ENCODE data around the gene CTIF.
A peak's percentile ranks its signal among the peaks of the same experiment; 100 is the strongest.

The CTIF gene

DNA sequence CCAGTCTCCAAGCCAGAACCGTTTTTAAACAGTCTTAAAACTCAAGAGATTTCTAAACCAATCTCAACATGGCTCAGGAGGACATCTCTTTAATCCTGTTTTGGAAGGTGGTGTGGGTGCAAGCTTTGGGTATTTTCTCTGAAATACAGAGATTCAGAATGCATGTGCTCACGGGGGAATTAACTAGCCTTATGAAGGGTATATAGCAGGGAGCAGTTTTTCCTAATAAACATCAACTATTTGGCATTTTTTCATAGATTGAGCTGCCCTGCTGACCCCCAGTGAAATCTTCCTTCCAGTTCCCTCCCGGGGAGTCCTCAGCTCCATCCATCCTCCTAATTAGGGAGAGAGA is 289.3 kb downstream of the CTIF start:
- DNase-seq: no peak

DNA sequence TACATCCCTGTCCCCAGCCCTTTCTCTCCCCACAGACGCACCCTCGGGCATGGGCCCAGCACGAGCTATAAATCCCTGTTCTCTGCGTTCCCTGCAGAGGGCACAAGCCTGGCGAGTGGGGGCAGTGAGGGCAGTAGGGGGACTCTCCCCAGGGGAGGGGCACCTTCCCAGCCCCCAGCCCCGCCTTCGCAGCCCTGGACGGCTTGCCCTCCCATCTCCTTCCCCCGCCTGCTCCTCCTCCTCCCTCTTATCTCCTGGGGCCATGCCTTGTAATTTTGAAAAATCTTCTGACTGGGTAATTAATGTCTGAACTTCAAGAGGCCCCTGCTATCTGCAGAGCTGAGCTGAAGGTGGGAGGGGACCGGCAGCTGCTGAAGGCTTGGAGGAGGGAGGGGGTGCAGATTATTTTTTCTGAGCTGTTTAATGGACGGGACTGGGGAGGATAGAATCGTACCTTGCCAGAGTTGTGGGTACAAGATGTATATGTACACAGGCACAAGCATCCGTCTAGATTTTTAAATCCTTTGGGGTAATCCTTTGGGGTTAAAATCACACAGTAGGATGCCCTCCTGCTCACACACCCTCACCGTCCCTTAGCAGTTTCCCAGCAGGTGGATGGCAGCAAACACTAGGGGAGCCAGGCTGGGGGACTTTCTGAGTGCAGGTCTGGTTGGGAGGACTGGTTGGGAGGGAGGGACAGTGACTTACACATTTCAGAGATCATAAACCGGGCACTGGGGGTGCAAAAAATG is 290.0 kb downstream of the CTIF start:
- no peak for DNase-seq

DNA sequence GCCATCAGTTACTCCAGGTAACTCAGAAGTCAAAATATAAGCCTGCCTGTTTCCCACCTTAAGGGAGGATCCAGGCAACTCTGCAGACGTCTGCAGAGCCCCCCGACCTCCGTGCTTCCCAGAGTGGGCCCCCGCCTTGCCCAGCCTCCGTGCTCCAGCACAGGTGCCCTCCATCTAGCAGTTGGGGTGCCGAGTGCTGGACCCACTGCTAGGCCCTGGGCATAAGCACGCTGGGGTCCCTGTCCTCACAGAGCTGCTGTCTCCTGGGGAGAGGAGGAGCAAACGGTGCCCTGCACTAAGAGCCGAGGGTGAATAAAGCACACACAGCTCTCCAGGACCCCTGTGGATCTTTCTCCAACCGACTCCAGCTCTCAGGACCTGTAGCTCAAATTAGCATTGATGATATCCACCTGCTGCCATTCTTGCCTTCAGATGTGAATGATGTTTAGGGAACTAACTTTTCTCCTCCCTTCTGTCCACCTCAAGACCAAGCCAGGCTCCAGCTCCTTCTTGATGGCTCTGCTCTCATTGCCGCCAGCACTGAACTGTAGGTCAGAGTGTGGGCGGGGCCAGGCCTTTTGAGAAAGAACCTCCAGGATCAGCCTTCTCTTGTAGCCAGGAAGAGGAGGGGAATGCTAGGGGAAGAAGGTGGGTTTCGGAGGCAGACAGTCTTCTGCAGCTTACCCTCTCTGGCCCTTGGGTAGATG is 290.8 kb downstream of the CTIF start:
- DNase-seq: no peak

DNA sequence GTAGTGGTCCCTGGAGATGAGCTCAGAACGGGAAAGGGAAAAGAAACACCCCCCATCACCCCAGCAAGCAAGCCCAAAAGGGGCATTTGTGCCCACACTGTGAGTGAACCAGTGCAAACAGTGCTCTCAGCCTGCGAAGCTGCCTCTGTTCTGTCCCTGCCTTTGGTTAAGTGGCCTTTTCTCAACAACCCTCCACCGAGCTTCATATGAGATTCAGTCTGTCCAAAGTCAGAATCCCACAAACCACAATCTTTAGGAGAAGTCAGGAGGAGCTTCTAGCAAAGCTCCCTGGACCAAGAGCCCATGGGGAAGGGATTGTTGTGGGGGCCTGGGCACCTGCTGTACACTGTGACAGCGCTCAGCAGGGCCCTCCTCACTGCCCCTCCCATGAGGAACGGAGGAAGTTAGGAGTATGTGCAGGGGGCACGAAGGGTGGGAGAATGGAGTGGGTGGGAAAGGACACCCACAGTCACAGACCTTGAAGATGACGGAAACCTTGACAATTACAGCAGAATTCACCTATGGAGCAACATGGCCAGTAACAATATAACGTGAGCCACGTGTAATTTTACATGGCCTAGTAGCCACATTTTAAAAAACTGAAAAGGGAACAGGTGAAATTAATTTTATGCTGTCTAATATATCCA is 292.4 kb downstream of the CTIF start:
- no peak for DNase-seq

DNA sequence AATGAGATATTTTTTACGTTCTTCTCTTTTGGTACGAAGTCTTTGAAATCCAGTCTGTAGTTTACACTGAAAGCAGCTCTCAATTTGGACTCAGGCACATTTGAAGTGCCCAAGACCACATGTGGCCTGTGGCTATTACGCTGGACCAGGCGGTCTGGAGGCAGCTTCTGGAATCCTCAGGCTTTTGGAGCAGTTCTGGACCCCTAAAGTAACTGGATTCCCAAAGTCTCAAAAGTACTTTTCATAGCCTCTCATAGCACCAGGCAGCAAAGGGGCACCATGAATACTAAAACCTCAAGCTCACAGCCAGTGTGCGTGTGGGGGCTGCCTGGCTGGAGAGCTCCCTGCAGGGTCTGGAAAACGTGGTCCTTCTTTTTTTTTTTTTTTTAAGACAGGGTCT is 293.0 kb downstream of the CTIF start:
- DNase-seq: no peak

DNA sequence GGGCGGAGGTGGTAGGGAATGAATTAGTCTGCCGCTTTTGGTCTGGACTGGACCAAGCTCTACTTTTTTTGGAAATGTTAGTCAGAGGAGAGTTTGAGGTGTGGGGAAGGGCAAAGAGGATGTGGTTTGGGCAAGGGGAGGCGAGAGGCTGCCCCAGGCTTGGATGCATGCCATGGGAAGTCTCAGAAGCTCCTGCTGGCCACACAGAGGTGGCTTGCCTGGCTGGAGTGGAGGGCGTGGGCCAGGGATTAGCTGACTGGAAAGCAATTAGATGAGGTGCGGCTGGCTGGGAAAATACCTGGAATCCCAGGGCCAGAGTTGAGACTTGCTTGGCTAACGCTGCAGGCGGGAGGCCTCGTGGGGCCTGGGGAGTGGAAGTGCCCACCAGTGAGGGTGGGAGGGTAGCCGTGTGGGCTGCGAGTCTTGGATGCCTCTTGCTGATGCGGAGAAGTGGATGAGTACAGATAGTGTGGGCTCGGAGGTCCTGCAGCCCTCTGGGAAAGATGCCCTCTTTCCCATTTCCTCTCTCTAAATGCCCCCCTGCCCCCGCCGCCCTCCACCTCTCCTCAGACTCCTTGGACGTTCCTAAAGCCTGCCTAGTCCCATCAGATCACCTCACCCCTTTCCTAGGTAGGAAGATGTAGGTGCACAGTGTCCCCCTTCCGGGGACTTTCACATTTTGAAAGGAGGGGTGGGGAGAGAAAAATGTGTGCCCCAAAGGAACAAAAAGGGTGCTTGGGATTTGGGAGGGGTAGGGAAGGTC is 294.3 kb downstream of the CTIF start:
- DNase-seq: peak in 1 of 2 donors; percentile 28

DNA sequence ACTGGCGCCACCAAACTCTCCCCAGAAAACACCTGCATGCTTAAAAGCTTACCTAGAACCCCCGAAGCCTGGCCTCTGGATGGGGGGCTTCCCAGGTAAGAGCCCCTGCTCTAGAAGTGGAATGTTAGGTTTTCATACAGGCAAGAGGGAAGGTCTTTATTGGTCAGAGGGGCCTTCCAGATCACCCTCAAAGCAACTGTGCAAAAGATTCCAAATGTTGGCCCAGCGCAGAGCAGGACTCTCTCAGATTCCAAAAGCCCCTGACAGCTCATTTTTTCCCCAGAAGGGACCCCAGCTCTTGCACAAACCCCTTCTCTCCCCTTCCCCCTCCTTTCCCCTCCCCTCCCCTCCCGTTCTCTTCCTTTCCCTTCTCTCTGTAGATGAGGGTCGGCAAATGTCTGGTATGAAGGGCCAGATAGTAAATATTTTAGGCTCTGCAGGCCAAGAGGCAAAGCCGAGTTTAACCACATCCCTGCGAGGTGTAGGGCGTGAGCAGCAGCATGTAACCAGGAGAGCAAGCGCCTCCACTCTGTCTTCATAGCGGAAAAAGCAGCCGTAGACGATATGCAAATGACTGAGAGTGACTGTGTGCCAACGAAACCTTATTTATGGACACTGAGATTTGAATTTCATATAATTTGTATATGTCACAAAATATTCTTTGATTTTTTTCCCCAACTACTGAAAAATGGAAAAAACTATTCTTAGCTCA is 295.0 kb downstream of the CTIF start:
- peak; percentile 45 to 67 for DNase-seq

DNA sequence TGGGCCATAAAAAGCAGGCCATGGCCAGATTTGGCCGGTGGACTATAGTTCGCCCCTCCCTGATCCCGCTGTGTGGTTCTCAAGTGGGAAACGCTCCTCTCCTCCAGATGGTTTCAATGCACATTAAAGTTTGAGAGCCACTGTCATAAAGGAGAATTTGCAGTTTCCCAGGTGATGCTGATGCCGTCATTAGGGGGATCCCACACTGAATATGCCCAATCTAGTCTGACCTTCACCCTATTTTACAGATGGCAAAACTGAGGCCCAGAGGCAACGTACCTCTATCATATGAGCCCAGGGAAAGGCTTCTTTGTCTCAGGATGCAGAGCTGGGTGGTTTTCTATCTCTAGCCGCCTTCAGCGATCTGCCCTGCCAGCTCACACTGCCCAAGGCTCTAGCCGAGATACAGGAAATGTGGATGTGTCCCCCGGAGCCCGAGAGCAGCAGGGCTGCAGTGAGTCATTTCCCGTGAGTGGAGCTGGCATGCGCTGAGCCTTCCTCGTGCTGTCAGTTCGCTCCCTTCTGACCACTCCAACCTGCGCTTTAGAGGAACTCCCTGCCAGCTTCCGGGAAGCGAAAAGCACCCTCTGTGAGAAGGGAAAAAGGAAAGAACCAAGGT is 295.7 kb downstream of the CTIF start:
- DNase-seq: peak; percentile 71 to 83

DNA sequence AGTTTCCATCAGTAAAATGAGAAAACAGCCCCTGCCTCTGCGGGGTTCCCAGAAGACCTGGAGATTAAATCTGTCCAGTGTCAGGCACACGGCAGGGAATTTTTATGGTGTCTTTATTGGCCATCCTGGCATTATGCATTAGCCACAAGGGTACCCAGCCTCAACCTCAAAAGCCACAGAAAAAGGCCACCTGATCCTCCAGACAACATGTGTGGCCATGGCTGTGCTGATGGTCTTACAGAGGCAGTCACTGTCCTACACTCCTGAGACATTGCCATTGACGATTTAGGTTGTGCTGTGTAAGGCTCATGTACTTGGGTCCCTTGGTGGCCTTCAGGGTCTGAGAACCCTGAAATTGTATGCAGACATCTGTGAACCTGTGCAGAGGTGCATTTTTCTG is 296.3 kb downstream of the CTIF start:
- no peak for DNase-seq

DNA sequence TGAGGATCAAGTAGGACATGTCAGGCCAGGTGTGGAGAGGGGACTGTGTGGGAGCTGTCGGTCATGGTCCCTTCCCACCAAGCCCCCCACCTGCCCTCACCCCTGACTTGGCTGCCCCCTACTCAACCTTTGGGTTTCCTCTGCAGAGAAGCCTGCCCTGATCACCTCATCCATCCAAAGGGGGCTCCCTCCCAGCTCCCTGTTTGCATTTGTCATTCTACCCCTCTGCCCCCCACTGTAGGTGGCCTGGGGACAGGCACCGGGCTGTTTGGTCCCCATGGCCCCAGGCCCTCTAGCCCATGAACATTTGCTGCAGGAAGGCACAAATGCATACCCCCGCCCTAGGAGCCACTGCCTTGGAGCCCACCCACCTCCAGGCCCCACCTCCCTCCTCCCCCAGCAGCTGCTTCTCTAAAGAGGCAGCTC is 296.9 kb downstream of the CTIF start:
- no peak for DNase-seq

DNA sequence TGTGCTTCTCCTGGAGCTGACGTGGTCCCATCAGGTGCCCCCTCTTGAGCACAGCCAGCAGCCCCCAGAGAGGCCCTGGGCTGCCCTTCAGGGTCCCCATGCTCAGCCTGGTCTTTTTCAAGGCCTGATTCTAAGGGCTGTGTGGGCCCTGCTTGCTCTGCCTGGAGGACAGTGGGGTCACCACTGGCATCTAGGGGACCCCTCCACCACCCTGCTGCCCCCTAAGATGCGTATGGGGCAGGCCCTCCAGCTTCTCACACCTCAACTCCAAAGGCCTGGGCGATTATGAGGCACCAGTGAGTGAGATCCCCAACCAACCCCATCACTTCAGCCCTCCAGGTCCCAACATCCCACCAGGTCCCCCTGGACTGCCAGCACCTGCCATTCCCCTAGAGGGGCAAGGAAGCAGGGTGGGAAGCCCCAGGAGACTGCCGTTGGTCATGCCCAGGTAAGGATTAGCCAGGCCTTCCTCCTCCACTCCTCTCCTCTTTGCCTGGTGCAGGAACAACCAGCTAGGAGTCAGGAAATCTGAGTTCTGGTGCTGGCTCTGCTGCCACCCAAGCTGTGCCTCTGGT is 297.5 kb downstream of the CTIF start:
- no peak for DNase-seq

DNA sequence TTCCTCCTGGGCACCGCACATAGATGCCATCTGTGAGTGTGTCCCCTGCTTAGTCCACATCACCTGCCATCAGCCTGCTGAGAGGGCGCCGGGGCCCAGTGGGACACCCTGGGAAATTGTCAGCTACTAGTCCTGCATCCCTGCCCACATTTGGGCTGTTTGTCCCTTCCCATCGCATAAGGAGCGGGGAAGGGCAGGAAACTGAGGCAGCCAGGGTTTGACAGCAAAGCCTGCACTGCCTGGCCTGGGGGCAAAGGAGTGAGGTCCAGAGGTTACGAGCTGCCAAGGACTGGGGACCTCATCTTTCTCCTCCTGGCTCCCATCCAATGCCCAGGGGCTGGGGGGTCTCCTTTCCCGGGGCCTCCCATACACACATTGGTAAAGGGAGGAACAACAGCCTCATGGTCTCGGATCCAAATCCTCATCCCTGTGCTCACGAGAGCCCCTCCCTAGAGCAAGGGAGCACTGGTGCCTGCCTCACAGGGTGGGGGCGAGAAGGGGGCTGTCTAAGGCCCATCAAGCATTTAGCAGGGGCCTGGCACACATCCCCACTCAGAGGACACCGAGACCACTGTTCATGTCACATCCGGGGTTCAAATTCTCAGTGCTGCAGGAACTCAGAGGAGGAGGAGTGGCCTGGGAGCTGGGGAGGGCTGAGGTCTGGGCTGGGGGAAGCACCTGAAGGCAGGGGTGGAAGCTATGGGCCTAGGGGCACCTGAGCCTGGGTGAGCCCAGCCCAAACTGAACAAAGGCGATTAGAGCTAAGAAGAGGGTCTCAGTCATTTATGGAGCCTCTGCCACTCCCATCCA is 298.2 kb downstream of the CTIF start:
- DNase-seq: no peak

DNA sequence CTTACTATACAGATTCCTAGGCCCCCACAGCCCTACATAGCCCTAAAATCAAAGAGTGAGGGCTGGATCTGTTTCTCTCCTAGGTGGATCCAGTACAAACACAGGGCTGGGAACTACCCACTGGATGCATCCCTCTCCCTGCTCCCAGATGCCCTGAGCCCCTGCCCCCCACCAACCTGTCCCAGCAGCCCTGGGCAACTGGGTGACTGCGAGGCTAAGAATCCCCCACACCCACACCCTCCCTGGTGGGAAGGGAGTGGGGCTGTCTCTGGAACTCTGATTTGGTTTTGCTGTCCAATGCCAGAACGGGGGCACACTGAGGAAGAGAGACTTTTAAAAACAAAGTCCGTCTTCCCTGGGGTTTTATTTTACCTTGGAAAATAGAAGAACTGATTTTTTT is 298.8 kb downstream of the CTIF start:
- no peak for DNase-seq

DNA sequence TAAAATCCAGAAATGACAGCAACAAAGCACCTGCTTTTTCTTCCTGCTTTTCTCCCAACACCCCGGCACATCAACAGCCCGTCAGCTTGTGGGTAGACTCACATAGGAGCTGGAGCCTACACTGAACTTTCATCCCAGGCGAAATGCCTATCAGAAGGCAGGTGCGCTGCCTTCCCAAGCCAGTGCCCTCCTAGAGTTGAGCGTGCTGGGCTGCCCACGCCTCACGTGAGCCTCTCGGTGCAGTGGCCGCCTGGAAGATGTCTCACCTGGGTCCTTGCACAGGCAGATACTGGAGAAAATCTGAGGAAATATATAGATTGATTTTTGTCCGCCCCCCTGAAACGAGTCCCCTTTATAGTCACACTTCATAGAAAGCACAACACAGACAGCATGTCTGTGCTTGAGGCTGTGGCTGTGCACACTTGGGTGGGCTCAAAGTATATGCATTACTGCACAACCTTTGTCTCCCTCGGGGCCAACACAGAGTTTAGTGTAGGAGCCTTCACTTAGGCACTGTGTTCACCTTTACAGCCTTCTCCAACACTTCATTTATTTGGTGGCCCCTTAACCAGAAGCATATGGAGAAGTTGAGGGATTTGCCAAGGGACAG is 299.4 kb downstream of the CTIF start:
- no peak for DNase-seq

DNA sequence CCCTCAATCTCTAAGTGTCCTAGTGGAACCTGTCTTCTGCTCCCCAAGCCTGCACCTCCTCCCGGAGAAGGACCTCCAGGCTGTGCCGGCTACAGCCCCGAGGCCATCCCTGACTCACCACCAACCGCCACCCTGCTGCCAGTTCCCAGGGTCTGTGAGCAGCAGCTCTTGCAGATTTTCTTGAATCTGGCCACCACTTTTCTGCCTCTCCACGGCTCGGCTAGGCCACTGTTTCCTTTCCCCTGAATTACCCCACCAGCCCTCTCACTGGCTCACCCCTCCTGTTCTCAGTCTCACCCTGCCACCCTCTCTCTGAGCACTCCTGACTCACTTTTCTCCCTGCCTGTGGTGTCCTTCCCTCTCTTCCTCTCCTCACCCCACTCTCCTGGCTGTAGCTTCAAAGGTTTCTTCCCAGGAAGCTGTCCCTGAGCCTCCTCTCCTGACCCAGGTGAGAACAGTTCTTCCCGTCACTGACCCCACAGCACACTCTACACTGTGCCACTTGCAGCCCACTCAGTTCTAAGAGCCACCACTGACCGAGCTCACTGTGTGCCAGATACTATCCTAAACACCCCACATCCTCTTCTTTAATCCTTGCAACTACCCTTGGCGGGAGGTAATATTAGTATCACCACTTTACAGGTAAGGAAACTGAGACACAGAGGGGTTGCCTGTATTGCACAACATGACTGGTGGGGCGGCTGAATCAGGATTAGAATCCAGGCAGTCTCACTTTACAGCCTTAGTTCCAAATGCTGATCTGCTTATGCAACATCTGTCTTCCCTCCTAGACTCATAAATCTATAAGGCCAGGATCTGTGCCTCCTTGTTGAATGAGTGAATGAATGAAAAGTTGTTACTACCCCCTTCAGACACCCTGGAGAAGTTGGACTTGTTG is 300.3 kb downstream of the CTIF start:
- no peak for DNase-seq

DNA sequence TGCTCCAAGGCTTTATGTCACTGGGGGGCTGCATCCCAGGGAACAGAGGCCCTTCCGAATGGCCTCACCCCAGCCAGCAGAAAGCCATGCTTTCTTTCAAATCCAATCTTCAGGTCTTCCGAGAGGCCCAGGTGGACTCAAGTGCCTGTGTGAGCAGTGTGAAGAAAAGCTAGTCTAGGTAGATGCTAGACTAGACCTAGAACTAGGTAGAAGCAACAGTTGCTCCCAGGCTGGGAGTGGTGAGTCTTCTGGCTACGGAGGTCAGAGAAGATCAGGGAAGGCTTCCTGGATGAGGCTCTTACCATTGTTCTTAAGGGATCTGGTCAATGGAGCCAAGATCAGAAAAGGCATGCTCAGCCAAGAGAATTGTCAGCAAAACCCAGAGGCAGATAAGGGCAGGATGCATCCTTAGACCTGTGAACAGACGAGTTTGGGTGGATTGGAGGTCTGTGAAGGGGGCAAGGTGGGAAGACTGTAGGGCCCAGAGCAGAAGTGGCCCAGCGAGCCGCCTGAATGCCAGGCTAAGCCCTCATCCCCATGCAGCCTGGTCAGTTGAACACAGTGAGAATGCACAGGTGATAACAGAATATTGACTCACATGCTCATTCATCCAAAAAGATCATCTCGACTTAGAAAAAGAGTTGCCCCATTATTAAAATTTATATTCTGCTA is 301.1 kb downstream of the CTIF start:
- no peak for DNase-seq

DNA sequence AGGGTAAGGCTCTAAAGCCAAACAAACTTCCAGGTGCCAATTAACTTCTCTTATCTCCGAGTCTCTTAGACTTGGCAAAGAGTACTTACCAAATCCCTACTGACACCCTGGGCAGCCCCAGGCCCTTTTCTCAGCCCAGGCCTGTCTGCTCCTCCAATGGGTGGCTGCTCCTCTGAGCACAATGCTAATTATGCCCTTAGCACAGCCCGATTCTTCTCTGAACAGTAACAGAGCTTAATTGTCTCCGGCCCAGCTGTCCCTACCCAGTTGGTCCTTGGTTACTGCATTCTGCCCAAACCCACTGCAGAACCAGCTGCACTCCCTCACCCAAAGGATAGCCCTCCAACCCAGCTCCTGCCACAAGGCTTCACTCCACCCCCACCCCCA is 301.7 kb downstream of the CTIF start:
- no peak for DNase-seq

DNA sequence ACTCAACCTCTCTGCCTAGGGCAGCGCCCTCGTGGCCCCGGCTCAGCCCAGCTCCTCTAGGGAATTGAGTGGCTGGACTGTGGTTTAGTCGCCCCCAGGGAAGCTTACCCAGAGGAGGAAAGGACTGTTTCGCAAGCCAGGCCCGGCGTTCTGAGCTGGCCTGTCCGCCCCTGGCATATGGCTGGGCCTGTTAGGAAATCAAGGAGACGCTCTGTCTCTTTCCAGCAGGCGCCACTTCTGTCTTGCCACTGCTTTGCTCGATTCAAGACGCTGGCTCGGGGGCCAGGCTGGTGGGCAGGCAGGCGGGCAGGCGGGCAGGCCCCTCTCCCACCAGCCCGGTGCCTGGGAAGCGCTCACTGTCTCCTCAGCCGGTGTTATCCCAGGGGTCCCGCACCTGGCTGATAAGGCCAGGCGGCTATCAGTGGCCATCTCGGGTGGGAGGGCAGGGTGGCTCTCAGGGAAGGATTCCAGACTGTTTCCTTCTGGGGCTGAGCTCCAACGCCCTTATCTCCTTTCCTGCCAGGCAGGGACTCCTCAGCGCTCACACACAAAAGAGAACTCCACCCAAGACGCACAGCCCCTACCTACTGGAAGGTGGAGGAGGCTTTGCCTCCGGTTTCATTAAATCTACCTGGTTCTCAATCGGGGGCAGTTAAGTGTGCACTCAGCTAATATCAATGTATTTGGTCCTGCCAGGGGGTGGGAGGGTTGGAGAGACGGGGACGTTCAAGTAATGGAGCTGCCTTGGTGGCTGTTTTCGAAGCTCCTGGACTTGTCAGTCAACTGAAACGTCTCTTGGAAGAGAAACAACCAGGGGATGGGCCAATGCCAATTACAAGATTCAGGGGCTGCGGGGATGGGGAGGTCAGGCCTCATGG is 302.8 kb downstream of the CTIF start:
- no peak for DNase-seq
